HG03442 (cell line): ENCODE data around the gene TMC2.
A peak's percentile ranks its signal among the peaks of the same experiment; 100 is the strongest.

ENCODE experiments used
- ATAC-seq: cut with Tn5 transposase; IDR thresholded peaks from one replicate; pipeline ENCODE4 v1.9.1; 2021; ENCODE audit warnings: mild to moderate bottlenecking, moderate library complexity; ENCODE audit not compliant: unreplicated experiment

The TMC2 gene

DNA sequence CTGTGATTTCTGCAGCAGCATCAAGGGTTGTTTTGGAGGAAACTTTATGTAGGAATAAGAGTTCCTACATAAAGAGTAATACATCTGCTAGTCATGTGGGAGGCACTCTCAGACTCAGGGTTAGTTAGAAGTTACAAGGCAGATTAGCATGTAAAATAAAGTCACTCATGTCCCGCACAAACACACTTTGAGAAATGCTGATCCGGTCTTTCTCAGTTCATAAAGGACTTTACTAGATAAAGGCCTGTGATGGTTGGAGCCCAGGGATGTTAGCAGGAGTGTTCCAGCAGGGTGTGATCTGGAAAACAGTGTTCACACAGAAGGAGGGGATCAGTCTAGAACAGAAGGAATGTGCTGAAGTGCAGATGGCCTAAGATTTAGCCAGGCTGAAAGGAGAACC is 83.0 kb downstream of the TMC2 start:
- ATAC-seq, result no peak

GRCh38 chr20:2619961-2620595 is 83.7 kb downstream of the TMC2 start:
- no peak for ATAC-seq

DNA sequence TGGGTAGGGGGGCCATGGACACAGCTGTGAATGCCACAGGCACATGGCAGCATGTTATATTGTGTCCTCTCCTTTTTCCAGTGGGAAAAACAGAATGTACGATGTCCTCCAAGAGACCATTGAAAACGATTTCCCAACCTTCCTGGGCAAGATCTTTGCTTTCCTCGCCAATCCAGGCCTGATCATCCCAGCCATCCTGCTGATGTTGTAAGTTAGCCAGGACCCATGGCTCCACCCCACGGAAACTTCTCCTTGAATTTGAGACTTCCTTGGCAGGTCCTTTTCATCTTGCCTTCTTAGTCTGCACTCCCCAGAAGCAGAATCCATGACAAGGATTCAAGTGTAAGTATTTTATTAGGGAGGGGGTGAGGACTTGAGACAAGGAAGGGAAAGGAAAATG is 87.8 kb downstream of the TMC2 start:
- no peak for ATAC-seq

DNA sequence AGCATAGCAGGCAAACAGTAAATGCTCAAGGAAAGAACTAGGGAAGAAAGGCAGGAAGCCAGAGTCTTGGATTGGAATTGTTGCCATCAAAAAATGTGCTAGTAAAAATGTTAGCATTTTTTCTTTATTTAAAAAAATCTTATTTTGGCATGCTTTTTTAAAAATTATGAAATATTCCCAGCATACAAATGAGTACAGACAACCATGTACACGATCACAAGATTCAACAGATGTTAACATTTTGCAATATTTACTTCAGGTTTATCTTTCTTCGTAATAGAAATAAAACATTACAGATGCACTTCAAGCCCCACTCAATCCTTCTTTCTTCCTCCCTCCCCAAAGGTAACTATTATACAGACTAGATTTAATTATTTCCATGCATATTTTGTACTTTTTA is 88.7 kb downstream of the TMC2 start:
- ATAC-seq, result no peak

DNA sequence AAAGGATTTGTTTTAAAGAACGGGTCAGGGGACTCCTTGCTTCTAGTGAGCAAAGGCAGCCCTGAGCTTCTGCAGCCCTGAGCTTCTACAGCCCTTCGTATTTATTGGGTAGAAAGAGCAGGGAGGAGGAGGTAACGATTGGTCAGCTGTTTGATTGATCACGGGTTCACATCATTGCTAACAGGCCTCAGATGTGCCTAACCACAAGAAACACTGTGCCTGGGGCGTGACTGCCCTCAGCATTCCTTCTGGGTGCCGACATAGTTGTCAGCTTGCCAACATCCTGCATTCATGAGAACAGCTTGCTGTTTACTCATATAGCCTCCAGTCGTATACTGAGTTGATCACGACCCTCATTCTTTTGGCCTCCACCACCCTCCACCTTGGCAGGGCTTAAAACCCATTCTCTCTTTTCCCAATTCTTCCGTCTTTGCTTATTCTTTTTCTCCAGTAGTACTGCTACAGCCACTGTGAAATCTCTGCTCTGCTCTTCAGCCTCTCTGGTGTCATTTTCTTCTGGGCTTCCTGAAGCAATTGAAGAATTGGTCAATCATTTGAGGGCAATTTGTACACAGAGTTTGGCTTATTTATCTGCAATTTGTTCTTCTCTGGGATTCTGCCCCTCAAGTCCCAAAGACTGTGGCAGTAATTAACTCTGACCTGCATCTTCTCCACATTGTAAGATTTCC is 90.6 kb downstream of the TMC2 start:
- ATAC-seq, result no peak

DNA sequence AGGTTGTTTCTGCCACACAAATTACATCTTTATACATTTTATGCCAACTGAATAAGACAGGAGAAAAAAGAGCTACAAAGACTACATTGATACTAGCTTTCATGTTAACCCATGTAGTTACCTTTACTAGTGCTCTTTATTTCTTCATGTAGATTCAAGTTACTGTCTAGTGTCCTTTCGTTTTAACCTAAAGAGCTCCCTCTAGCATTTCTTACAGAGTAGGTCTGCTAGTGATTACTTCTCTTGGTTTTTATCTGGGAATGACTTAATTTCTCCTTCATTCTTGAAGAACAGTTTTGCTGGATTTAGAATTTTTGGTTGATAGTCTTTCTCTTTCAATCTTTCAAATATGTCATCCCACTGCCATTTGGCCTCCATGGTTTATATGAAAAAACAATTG is 94.9 kb downstream of the TMC2 start:
- ATAC-seq, result no peak

DNA sequence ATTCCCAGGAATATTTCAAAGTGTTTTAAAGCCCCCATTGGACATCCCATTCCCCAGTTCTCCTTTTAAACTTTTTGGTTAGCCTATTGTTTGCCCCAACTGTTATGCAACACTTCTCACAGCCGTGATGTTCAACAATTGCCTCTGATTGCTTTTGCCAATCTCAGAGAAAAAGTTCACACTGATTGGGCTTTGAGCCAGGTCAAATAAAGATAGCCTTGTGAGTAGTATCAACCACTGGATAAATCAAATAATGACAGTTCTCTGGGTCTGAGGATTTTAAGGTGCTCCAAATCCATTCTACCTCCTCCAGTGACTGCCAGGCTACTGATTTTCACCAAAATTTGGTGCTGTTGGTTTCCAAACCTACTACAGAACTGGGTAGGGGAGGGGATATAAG is 97.0 kb downstream of the TMC2 start:
- no peak for ATAC-seq

GRCh38 chr20:2637246-2637645 is 100.9 kb downstream of the TMC2 start:
- ATAC-seq, result no peak

DNA sequence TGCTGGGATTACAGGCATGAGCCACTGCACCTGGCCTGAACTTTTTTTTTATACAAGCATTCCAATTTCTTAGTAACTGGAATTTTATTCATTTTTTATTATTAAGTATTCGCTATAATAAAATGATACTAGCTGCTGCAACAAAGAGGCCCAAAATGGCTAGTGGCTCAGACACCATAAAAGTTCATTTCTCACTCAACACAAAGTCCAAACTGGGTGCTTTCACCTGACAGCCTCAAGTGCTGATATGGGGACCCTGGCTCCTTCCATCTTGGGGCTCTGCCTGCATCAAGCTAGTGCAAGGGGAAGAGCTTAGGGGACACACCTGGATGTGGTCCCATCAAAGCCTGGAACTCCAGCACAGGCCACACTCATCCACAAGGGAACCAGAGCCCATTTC is 103.9 kb downstream of the TMC2 start:
- no peak for ATAC-seq

DNA sequence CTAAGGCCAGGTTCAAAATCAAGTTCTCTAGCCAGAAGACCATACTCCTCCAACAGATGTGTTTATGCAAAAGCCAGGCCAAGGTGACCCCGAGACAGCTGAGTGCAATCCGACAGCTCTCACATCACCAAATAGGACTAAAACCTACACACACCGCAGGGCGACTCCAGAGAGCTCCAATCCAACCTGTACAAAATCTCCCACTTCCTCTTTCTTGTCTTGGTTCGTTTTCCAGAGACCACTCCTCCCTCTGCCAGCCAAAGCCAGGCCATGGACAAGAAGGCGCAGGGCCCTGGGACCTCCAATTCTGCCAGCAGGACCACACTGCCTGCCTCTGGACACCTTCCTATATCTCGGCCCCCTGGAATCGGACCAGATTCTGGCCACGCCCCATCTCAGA is 104.5 kb downstream of the TMC2 start:
- ATAC-seq, result no peak

DNA sequence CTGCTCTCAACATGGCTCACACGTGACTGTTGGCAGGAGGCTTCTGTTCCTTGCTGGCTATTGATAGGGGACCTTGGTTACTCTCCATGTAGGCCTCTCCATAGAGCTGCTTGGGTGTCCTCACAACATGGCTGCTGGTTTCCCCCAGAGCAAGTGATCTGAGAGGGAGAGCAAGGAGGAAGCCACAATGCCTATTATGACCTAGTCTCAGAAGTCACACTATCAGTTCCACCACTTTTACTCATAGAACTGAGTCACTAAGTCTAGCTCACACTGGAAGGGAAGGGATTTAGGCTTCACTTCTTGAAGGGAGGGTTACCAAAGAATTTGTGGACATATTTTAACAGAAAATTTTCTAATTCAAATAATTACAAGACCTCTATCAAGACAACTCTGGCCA is 107.3 kb downstream of the TMC2 start:
- ATAC-seq, result no peak

DNA sequence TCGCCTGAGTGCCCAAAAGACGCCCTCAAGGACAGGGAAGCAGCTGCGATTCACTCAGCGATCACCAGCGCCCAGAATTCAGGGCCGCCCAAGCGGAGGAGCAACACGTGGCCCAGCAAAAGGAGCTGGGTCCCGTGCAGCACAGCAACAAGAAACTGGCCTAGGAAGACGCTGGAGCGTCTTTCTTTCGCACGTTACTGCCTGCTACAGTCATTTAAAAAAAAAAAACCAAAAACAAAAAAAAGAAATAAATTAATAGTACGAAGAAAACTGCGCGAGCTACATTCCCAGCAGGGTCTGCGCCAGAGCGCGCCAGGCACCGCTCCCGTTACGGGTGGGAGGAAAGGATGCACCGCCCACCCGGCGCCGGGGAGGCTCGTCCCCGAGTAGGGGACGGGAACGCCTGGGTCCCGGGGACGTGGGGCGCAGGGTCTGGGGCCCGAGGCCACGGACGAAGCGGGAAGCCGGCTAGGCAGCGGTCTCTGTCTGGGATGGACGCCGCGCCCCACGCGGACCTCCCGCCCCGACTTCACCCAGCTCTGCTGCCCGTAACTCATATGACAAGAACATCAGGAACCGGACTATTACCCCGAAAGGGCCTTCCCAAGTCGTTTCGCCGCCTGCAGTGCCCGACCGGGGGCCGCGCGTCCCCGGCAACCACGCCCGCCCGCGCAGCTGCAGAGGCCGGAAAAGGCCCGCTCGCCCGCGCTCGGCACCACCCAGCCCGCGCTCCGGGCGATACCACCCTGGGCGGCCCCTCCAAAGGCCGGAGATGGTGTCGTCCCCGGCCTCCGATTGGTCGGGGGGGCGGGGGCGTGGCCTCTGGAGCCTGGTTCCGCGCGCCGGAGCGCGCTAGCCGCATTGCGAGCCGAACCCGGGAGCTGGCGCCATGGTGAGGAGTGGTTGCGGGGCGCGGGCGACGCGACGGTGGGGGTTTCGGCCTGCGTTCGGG is 115.7 kb downstream of the TMC2 start, which contains the start of gene NOP56:
TSS of gene NOP56 (plus strand) at position 861 of the 952 bp plus-strand sequence. CDS start at position 890, 29 bp downstream.
- peak; percentile 77 for ATAC-seq

DNA sequence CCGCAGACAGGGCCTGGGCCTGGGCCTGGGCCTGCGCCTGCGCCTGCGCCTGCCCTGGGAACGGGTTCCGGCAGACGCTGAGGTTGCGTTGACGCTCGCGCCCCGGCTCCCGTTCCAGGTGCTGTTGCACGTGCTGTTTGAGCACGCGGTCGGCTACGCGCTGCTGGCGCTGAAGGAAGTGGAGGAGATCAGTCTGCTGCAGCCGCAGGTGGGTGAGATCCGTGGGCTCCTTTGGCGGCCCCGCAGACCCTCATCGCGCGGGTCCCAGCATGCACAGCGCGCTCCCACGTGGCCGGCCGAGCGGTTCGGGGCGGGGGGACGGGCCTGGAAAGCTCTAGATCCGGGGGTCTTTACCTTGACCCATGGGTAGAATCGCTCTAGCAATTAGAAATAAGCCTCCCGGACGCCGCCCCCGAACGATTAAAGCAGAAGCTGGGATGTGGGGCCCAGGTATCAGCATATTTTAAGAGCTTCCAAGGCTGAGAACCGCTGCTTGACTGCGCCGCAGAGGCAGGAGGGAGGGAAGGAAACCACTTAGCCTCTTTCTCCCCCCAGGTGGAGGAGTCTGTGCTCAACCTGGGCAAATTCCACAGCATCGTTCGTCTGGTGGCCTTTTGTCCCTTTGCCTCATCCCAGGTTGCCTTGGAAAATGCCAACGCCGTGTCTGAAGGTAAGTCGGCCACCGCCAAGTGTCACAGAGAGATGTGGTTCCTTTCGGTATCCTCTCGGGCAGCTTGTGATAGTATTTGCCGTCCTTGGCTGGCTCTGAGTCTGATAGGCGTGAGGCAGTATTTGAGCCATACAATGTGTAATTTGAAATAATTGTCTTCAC is 116.6 kb downstream of the TMC2 start:
- peak; percentile 31 for ATAC-seq

GRCh38 chr20:2653556-2654383 is 117.4 kb downstream of the TMC2 start:
- ATAC-seq, result no peak

DNA sequence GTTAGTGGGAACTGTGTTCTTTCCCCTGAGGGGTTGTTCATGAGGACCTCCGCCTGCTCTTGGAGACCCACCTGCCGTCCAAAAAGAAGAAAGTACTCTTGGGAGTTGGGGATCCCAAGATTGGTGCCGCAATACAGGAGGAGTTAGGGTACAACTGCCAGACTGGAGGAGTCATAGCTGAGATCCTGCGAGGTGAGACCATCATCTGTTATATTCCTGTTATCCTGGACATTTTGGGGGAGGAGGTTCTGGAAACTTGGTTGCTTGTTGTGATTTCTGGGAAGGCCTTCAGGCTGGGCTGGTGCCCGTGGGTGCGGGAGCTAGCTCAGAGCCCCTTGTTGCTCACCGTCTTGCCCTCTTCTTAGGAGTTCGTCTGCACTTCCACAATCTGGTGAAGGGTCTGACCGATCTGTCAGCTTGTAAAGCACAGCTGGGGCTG is 118.0 kb downstream of the TMC2 start:
- ATAC-seq, result no peak

DNA sequence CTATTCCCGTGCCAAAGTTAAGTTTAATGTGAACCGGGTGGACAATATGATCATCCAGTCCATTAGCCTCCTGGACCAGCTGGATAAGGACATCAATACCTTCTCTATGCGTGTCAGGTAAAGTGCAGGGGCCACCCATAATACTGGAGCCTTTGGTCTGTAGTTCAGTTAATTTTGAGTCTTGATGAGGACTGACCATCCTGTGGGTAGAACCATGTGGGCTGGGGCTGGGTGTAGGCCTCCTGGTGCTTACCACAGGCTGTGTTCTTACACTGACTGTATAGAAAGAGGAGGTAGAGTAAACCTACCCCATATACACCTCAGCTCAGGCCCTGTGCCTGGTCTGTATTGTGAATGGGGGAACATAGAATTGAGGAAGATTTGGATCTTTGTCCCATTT is 118.5 kb downstream of the TMC2 start:
- ATAC-seq, result no peak

DNA sequence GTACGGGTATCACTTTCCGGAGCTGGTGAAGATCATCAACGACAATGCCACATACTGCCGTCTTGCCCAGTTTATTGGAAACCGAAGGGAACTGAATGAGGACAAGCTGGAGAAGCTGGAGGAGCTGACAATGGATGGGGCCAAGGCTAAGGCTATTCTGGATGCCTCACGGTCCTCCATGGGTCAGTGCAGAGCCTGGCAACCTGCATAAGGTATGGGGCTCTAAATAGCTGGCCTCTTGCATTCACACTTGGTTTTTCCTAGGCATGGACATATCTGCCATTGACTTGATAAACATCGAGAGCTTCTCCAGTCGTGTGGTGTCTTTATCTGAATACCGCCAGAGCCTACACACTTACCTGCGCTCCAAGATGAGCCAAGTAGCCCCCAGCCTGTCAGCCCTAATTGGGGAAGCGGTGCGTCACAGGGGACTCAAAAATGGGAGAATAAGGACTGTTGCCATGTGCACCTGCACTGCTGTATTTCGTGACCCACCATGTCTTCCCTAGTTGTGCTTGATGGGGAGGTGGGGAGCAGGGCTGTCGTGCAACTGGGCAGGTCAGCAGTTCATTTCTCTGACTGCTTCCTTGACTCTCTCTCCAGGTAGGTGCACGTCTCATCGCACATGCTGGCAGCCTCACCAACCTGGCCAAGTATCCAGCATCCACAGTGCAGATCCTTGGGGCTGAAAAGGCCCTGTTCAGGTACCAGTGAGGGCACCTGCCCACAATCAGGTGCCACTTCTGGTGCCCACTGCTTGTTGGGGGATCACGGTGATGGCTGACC is 119.2 kb downstream of the TMC2 start:
- no peak for ATAC-seq

GRCh38 chr20:2656471-2657117 is 120.2 kb downstream of the TMC2 start:
- no peak for ATAC-seq

GRCh38 chr20:2657241-2657640 is 120.9 kb downstream of the TMC2 start:
- no peak for ATAC-seq
